Fibroblast of lung (primary cell): ENCODE measurements around the gene ANKRD44. TPM values are rescaled to one million over a fixed set of nuclear protein-coding genes. Genes with fewer than 3 reads are reported as not detected.

Source experiments
- DNase-seq, 2 donors: peaks; one replicate each; pipeline versions ENCODE4 v3.0.0 to v3.0.0-alpha.2; 2010; ENCODE audit warnings: low read depth in 2 of 2
- H2AFZ ChIP-seq: 2 replicates; pipeline ENCODE4 v1.5.1; 2012; ENCODE audit warnings: low read length, control low read depth, inconsistent platforms
- H3K27ac ChIP-seq: 2 replicates; pipeline ENCODE4 v1.5.1; 2011; ENCODE audit warnings: low read length, control low read depth; ENCODE audit not compliant: insufficient read depth
- H3K27me3 ChIP-seq: 2 replicates; pipeline ENCODE4 v1.5.1; 2011; ENCODE audit warnings: mild to moderate bottlenecking, low read length; ENCODE audit not compliant: control insufficient read depth, insufficient read depth
- H3K36me3 ChIP-seq: 2 replicates; pipeline ENCODE4 v1.5.1; 2011; ENCODE audit warnings: low read length; ENCODE audit not compliant: control insufficient read depth, insufficient read depth
- H3K4me1 ChIP-seq: 2 replicates; pipeline ENCODE4 v1.5.1; 2011; ENCODE audit warnings: low read length; ENCODE audit not compliant: control insufficient read depth, insufficient read depth; ENCODE audit errors: extremely low read depth
- H3K4me2 ChIP-seq: 2 replicates; pipeline ENCODE4 v1.5.1; 2011; ENCODE audit warnings: low read length, control low read depth; ENCODE audit not compliant: insufficient read depth; ENCODE audit errors: extremely low read depth
- H3K4me3 ChIP-seq, 4 experiments: fragments of 200-600 bp in 1 of 4; sonication (generic) in 1 of 4; replicated peaks in 1 of 4; 2 replicates each; pipeline ENCODE4 v1.5.1; 2011 to 2016; ENCODE audit warnings: low read length in 4 of 4, low read depth in 3 of 4, mild to moderate bottlenecking in 3 of 4, control low read depth in 2 of 4, inconsistent platforms in 1 of 4, mixed read lengths in 1 of 4; ENCODE audit not compliant: insufficient read depth in 1 of 4; ENCODE audit errors: control extremely low read depth in 1 of 4
- H3K79me2 ChIP-seq: 2 replicates; pipeline ENCODE4 v1.5.1; 2012; ENCODE audit warnings: mild to moderate bottlenecking, low read length, inconsistent platforms; ENCODE audit not compliant: control insufficient read depth, insufficient read depth
- H3K9ac ChIP-seq: 2 replicates; pipeline ENCODE4 v1.5.1; 2011; ENCODE audit warnings: mild to moderate bottlenecking, low read length, control low read depth; ENCODE audit not compliant: insufficient read depth
- H3K9me3 ChIP-seq: 2 replicates; pipeline ENCODE4 v1.5.1; 2012; ENCODE audit warnings: low read depth, low read length; ENCODE audit not compliant: control insufficient read depth, insufficient read depth
- H4K20me1 ChIP-seq: 2 replicates; pipeline ENCODE4 v1.5.1; 2011; ENCODE audit warnings: low read length; ENCODE audit not compliant: control insufficient read depth, insufficient read depth; ENCODE audit errors: extremely low read depth
- EZH2 ChIP-seq: IDR thresholded peaks from 2 replicates; pipeline ENCODE4 v1.5.1; 2012; ENCODE audit warnings: low read length, control low read depth, mild to moderate bottlenecking; ENCODE audit errors: missing control alignments
- polyA plus RNA-seq, 2 donors: library from polyadenylated mRNA; depleted of rRNA in 1 of 2; stranded (reverse) in 1 of 2; unstranded in 1 of 2; fragments of >200 nt; gene quantifications; 2 replicates each; pipeline ENCODE4 v1.2.1, GENCODE V29; 2011 to 2012; ENCODE audit warnings: missing spikeins in 1 of 2
- total RNA-seq: library from RNA; depleted of rRNA; stranded (reverse); fragments of >200 nt; gene quantifications from 2 replicates; pipeline ENCODE4 v1.2.1, GENCODE V29; 2014
- TF ChIP-seq, protein P1 (sequence below), 2 donors: IDR thresholded peaks in 1 of 2; conservative IDR thresholded peaks in 1 of 2; 1 replicate in 1 of 2; 2 replicates in 1 of 2; pipeline ENCODE4 v1.5.1; 2011 to 2012; ENCODE audit warnings: low read length in 2 of 2, control low read depth in 1 of 2, inconsistent platforms in 1 of 2, low read depth in 1 of 2, mild to moderate bottlenecking in 1 of 2

The ANKRD44 gene
- total and polyA plus RNA-seq, 2 donors (not counting 1 experiment from before 2014, with no cell fraction given), result 7.6 to 9.7 TPM

DNA sequence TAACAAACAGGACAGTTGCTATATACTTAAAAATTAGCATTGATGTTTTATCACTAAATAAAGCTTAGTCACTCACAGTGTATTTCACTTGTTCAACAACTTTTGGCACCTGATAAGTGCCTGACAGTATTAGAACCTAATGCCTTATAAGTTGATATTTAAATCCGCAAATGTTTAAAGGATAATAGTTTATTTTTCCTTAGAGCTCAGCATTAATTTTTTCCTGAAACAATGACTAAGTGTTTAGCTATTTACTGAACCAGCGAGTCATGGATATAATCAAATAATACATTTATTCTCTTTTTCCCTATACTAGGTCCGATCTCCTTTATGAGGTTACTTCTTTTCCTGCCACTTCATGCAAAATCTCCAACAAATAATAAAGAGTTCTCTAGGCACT, 238.0 kb downstream of the ANKRD44 start:
- H3K27me3 ChIP-seq, result no peaks in the 10 kb centered on the region
- H3K4me1 ChIP-seq, result no peaks in the 10 kb centered on the region
- H3K4me2 ChIP-seq, result no peak overlapping the region
- no peaks in the 10 kb centered on the region for H3K36me3 ChIP-seq
- peak; percentile 31 to 40 for DNase-seq
- H3K79me2 ChIP-seq, result no peaks in the 10 kb centered on the region
- H4K20me1 ChIP-seq, result no peaks in the 10 kb centered on the region
- H3K9ac ChIP-seq, result no peak overlapping the region
- TF ChIP-seq EZH2, result no peak
- TF ChIP-seq, protein P1, sequence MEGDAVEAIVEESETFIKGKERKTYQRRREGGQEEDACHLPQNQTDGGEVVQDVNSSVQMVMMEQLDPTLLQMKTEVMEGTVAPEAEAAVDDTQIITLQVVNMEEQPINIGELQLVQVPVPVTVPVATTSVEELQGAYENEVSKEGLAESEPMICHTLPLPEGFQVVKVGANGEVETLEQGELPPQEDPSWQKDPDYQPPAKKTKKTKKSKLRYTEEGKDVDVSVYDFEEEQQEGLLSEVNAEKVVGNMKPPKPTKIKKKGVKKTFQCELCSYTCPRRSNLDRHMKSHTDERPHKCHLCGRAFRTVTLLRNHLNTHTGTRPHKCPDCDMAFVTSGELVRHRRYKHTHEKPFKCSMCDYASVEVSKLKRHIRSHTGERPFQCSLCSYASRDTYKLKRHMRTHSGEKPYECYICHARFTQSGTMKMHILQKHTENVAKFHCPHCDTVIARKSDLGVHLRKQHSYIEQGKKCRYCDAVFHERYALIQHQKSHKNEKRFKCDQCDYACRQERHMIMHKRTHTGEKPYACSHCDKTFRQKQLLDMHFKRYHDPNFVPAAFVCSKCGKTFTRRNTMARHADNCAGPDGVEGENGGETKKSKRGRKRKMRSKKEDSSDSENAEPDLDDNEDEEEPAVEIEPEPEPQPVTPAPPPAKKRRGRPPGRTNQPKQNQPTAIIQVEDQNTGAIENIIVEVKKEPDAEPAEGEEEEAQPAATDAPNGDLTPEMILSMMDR (conservative IDR thresholded peaks at IDR 0.05 in 1 of 2, IDR thresholded peaks at IDR 0.05 in 1 of 2; ENCODE audit: low read depth in 1 of 2, low read length in 2 of 2), result no peak
- no peak overlapping the region for H2AFZ ChIP-seq
- no peak overlapping the region for H3K27ac ChIP-seq
- H3K4me3 ChIP-seq, result no peak overlapping the region
- H3K9me3 ChIP-seq, result no peaks in the 10 kb centered on the region

DNA sequence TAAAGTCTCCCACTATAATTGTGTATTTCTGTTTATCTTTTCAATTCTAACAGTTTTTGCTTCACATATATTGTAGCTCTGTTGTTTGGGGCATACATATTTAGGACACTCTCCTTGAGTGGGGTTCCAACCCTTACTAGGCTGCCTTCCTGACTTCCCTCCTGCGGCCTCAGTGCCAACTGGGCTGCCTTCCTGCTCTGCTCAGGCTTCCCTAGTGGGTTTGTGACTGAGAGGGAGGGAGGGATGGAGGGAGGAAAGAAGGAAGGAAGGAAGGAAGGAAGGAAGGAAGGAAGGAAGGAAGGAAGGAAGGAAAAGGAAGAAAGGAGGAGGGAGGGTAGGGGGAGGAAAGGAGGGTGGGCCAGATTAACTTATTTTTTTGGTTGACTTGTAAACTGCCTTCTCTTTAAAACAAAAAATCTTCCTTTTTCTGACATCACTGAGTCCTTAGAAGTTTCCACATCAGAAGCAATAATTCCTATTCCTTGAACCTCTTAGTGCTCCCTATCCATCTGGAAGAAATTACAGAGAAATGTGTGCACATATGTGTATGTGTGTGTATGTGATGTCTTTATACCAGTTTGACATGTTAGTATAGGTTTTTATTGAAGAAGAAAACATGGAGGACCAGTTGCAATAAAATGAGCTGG, 238.7 kb downstream of the ANKRD44 start:
- no peak for DNase-seq
- Histone ChIP-seq H3K9me3 (no peaks in the 10 kb centered on the region), H3K36me3 (no peaks in the 10 kb centered on the region), H3K4me2 (no peak overlapping the region), H4K20me1 (no peaks in the 10 kb centered on the region), H3K27ac (no peak overlapping the region), H3K27me3 (no peaks in the 10 kb centered on the region), H3K79me2 (no peaks in the 10 kb centered on the region), H3K4me3 (no peak overlapping the region), H2AFZ (no peak overlapping the region), H3K9ac (no peak overlapping the region), H3K4me1 (no peaks in the 10 kb centered on the region)
- TF ChIP-seq EZH2, result no peak
- TF ChIP-seq, protein P1 (conservative IDR thresholded peaks at IDR 0.05 in 1 of 2, IDR thresholded peaks at IDR 0.05 in 1 of 2; ENCODE audit: low read depth in 1 of 2, low read length in 2 of 2), result no peak

DNA sequence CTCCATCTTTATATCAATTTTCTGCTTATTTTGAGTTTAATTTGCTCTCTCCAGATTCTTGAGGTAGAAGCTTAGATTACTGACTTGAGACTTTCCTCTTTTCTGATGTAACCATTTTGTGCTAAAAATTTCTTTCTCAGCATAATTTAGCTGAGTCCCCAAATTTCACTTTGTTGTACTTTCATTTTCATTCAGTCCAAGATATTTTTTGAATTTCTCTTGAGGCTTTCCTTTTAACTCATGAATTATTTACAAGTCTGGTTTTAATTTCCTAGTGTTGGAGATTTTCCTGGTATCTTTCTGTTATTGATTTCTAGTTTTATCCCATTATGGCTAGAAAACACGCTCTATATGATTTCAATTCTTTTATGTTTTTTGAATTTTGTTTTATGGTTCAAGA, 239.4 kb downstream of the ANKRD44 start:
- no peak overlapping the region for H2AFZ ChIP-seq
- no peak overlapping the region for H3K9ac ChIP-seq
- H3K79me2 ChIP-seq, result no peaks in the 10 kb centered on the region
- no peaks in the 10 kb centered on the region for H3K4me1 ChIP-seq
- H3K27me3 ChIP-seq, result no peaks in the 10 kb centered on the region
- H3K4me3 ChIP-seq, result no peak overlapping the region
- H4K20me1 ChIP-seq, result no peaks in the 10 kb centered on the region
- no peak overlapping the region for H3K27ac ChIP-seq
- H3K36me3 ChIP-seq, result no peaks in the 10 kb centered on the region
- no peak overlapping the region for H3K4me2 ChIP-seq
- no peak for TF ChIP-seq EZH2
- TF ChIP-seq, protein P1 (conservative IDR thresholded peaks at IDR 0.05 in 1 of 2, IDR thresholded peaks at IDR 0.05 in 1 of 2; ENCODE audit: low read depth in 1 of 2, low read length in 2 of 2), result no peak
- no peaks in the 10 kb centered on the region for H3K9me3 ChIP-seq
- no peak for DNase-seq
